HG03066 (cell line): ENCODE measurements around the gene DPH3.

ENCODE experiments used
- ATAC-seq: cut with Tn5 transposase; IDR thresholded peaks from one replicate; pipeline ENCODE4 v1.9.1; 2021; ENCODE audit warnings: low read depth; ENCODE audit not compliant: unreplicated experiment

DPH3 gene

GRCh38 chr3:16294844-16295243, 30.1 kb upstream of the DPH3 start:
- no peak for ATAC-seq

- no peak for ATAC-seq
Measured at GRCh38 chr3:16290827-16291196, 26.1 kb upstream of the DPH3 start.

GRCh38 chr3:16290007-16290826, 25.5 kb upstream of the DPH3 start:
- ATAC-seq, result peak; percentile 39

- ATAC-seq, result no peak
Measured at GRCh38 chr3:16289144-16289889, 24.6 kb upstream of the DPH3 start.

- ATAC-seq, result no peak
Measured at GRCh38 chr3:16288664-16289063, 23.9 kb upstream of the DPH3 start.

GRCh38 chr3:16286751-16287543, 22.2 kb upstream of the DPH3 start:
- no peak for ATAC-seq

GRCh38 chr3:16286161-16286560, 21.4 kb upstream of the DPH3 start:
- ATAC-seq, result peak; percentile 67

GRCh38 chr3:16284633-16285032, 19.9 kb upstream of the DPH3 start:
- ATAC-seq, result no peak

- no peak for ATAC-seq
Measured at GRCh38 chr3:16280671-16281070, 15.9 kb upstream of the DPH3 start.

- no peak for ATAC-seq
Measured at GRCh38 chr3:16279010-16279801, 14.5 kb upstream of the DPH3 start.

- ATAC-seq, result no peak
Measured at GRCh38 chr3:16277471-16277870, 12.7 kb upstream of the DPH3 start.

- ATAC-seq, result no peak
Measured at GRCh38 chr3:16273867-16274266, 9.1 kb upstream of the DPH3 start.

- no peak for ATAC-seq
Measured at GRCh38 chr3:16272588-16272987, 7.8 kb upstream of the DPH3 start.

- no peak for ATAC-seq
Measured at GRCh38 chr3:16270855-16271254, 6.1 kb upstream of the DPH3 start.

- no peak for ATAC-seq
Measured at GRCh38 chr3:16266714-16267113, 2.0 kb upstream of the DPH3 start.

- no peak for ATAC-seq
Measured at GRCh38 chr3:16265455-16265786, 678 bp upstream of the DPH3 start.

- no peak for ATAC-seq
Measured at GRCh38 chr3:16264174-16264707, 502 bp downstream of the DPH3 start.

GRCh38 chr3:16262174-16262573, 2.6 kb downstream of the DPH3 start:
- no peak for ATAC-seq

- no peak for ATAC-seq
Measured at GRCh38 chr3:16260046-16260445, 4.7 kb downstream of the DPH3 start.

GRCh38 chr3:16258866-16259265, 5.9 kb downstream of the DPH3 start:
- ATAC-seq, result no peak
